Cortex of kidney (tissue), 1 donor: ENCODE results near the gene SAMD4A.

Source experiments
- DNase-seq: peaks from one replicate; lab custom pipeline; 2025; lab: John Stamatoyannopoulos, UW

Gene SAMD4A

DNA sequence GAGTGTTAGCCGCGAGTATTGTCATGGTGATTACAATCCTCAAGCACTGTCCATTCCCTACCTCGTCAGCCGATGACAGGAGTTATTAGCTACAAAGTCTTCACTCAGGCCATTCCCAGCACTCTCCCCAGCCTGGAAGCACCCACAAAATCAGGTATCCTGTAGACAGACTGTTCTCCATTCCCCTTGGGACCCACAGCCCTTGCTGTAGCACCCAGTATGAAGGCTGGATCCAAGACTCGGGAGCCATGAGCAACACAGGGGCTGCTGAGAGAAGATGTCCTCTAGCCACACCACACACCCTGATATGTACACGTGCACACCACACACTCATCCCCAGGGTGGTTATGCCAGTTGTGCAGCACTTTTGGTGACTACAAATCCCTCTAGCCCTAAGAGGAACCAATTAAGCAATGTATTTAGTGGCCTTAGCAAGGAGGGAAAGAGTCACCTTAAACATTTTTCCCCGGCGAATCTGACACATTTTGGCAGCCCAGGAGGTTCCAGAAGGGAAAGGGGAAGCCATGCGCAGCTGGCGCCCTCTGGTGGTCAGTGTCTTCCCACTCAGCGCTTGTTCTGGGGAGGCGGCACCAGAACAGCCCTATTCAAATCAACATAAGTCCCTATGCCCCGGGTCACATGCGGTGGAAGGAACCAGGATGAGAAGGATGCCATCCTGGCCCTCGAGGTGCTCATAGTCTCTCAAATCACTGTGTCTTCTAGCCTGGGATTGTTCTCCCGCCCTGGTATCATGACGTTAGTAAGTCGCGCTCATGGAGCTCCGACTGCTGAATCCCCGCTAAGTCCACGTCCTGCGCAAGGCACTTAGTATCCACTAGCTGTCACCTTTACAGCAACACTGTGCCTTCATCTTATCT lies 238.8 kb downstream of the SAMD4A start:
- no peak for DNase-seq

DNA sequence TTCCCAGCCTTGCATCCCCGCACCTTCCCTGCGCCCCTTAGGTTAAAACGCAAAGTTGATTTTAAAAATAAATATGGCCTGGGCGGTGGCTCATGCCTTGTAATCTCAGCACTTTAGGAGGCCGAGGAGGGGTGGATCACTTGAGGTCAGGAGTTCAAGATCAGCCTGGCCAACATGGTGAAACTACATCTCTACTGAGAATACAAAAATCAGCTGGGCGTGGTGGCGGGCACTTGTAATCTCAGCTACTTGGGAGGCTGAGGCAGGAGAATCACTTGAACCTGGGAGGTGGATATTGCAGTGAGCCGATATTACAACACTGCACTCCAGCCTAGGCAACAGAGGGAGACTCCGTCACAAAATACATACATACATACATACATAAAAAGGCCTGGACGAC lies 239.7 kb downstream of the SAMD4A start:
- no peak for DNase-seq

DNA sequence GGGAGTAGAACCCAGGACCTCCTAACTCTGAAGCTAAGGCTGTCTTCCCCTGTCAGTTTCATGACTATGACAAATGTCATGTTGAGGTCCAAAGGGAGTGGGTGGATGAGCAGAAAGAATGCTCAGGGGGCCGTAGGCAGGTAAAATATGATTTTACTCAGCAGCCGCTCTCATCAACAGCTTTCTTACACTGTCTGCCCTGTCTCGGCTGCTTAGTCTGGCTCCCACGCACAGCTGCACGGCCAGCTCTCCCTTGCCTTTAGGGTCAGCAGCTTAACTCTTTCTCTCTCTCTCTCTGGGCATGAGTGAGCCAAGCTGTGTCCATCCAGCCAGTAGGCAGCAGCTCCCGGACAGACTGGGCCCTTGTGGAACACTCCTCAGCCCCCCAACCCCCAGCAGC lies 240.5 kb downstream of the SAMD4A start:
- DNase-seq, result no peak

DNA sequence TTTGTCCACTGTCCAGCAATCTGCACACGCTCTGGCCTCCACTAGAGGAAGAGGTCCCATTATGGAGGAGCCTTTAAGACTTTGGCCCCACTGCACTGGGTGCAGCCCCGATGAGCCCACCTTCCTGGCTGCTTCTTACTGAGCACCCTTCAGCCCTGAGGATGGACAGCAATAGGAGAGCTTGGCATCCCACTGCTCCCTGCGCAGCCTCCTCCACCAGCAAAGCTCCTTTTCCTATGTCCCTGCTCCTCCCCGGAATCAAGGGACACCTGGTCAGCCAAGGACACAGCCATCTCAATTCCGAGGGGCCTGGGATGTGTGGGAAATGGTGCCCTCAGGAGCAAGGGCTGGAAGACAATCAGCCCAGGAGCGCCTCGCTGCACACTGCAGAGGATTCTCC lies 241.0 kb downstream of the SAMD4A start:
- no peak for DNase-seq

DNA sequence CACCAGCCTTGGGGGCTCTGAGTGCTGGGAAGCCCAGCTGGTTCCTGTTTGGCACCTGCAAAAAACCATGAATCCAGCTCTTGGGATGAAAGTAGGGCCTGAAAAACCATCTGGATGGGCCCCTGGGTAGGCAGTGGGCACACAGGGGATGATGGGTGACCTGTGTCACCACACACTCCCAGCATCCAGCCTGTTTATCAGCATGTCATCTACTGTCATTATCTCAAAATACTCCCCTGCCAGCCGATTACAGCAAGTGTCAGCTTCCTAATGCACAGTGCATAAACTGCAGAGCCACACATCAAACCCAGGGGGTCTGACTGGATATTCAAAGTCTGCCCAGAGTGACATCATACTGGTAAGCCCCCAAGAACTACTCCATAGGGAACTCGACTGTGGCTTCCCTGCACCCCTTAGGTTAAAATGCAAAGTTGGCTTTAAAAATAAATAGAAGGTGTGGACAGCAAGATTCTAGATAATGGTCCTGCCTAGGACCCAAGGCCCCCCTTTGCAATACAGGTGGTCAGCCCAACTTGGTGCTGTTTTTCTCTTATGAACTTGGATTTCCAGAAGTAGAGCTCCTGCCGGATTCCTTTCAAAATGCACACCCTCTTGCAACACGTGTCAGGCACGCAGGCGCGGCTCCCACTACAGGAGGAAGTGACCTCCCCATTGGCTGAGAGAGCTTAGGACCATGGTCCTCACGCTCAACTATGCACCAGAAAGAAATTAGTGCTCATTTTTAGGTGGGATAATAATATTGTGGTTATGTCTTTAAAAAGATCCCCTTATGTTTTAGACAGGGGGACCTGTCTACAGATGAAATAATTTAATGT lies 241.6 kb downstream of the SAMD4A start:
- no peak for DNase-seq

DNA sequence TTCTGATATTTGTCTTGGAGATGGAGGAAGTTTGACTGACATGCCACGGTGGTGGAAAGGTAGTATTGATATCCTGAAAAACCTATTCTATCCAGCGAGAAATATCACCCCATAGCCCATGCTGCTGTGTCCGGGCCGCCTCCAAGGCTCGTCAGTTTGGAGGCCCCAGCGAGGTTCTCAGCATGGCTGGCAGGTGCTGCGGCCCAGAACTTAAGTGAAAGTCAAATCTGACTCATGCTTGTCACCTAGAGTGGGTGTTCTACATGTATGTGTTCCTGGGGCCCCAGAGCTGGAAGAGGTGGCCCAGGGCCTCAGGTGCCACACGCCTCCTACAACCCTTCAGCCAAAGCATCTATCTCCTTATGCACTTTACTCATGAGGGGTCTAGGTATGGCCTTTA lies 242.8 kb downstream of the SAMD4A start:
- no peak for DNase-seq

DNA sequence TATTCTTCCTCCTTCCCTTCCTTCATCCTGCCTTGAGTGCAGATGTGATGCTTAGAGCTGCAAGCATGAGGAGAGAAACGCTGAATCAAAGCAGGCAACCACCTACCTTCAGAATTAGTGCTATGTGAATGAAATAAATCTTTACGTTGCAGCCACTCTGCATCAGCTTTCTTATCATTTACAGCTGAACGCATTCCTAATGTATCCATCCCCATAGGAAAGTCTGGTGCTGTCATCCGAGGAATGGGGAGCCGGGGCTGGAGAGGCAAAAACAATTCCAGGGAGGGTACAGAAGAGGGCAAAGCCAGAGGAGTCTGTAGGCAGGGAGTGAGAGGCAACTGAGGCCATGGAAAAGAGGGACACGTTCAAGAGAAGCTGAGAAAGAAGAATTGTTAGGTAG lies 245.7 kb downstream of the SAMD4A start:
- no peak for DNase-seq

DNA sequence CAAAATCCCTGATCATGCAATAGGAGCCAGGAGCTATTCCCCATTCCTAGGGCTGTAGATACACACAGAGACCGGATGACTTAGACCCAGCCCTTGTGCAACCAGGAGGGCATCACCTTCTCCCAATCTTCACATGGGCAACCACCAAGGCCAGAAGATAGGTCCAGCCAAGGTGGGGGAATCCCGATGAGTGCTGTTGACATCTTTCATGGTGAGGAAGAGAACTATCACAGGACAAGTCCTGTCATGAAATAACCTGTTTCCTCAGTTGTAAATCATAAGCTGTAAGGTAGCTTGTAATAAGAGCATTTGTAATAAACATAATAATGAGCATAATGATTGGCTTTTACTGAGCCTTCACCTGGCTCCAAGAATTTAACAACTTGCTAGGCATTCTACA lies 246.2 kb downstream of the SAMD4A start:
- DNase-seq, result no peak

DNA sequence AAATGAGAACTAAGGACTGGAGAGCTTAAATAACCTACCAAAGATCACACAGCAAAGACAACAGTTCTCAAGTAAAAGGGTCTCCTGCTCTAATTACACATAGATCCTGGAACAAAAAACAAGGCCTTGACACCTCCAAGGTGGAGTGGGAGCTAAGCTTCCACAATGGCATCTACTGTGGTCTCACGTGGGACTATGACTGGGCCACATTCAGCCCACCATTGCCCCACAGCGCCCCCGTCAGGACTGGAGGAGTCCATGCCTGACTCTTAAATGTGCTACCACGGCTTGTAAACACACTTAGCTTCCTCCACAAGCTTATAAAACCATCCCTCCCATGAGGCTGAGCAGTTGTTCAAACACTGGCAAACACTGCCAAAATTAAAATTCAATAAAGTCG lies 247.1 kb downstream of the SAMD4A start:
- no peak for DNase-seq

DNA sequence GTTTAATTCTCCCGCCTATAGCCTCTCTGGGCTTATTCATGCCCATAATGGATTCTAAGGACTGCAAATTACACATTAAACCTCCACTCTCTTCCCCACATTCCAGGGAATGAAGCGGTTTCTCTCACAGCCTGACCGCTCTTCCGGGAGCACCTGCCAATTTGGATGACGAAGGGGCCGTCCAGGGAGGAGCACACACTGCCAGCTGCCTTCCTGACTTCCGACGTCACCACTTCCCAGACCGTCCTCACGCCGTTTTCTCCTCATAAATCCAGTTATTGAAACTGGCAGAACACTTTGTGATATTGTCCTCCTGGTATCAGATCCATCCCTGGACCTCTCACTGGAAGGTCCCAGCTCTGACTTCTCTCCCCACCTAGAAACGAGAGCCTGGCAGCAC lies 248.1 kb downstream of the SAMD4A start:
- DNase-seq, result no peak

DNA sequence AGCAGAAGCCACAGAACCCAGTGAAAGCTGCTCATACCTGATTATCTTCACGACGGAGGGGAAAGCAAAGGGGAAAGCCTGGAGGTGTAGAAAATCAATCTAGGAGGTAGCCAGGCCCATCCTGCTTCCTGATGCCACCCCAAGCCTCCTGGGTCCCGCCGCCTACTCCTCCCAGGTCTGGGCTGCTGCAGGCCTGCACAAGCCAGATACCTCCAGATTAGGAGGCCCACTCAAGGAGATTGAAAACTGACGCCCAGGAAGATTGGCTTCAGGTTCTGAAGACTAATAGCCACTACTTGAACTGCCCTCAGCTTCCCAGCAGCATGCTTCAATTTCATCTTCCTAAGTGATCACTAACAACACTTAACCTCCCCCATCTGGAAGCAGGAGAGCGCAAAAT lies 248.6 kb downstream of the SAMD4A start:
- no peak for DNase-seq

DNA sequence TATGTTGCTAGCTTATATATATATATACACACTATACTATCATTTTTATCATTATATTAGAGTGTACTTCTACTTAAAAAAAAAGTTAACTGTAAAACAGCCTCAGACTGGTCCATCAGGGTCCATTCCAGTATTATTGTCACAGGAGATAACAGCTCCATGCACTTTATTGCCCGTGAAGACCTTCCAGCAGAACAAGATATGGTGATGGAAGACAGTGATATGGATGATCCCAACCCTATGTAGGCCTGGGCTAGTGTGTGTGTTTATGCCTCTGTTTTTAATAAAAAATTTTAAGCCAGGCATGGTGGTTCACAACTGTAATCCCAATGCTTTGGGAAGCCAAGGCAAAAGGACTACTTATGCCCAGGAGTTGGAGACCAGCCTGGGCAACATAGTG lies 249.5 kb downstream of the SAMD4A start:
- no peak for DNase-seq

DNA sequence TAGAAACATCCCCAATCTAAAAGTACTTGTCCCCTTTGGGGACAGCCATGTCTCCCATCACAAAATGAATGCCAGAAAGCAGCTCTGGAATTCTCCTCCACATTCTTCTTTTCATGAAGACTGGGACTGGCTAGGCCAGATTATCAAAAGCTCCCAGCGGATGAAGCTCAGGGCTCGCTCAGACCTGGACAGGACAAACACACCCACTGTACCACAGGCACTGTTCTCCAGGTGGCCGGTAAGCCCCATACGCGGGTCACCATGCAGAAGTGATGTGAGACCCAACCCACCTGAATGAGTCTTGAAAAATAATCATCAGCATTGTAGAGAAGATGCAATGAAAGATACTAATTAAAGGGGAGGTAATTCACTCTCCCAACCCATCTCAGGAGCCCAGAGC lies 250.6 kb downstream of the SAMD4A start:
- no peak for DNase-seq

DNA sequence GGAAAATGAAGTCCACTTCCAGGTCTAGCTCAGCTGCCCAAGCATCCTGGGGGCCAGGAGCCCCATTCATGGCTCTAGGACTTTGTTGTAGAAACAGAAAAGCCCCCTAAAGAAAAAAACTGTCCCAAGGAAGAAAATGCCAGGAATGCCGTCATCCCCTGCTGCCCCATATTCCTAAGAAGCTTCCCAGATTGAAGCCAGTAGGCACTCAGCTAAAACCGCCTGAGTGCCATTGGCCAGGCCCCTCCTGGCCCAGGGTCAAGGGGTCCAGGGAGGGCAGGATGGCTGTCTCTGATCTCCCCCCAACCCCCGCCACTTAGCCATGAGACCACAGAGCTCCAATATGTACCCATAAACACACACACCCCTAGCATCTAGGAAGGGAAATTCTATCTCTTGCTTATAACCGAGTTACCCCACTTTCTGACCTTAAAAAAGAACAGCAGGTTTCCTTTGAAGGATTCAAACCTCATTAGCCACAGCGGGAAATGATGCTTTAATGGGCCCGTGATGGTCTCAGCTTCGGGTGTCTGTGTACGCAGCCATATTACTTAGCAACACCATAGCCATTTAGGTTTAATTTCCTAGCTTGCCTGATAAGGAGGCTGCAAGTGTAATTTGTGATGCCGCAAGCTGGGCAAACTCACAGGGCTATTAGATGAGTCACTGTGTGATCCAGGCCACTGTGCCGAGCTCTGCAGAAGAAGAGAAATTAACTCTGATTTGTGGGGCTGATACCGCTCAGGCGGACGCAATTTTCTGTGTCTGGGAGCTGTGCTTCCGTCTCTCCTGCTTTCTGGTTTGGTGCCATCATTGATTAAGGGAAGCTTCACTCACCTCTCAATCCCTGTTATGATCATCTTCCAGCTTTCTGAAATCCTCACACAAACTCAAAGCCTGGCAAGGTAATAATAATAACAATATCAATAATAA lies 251.5 kb downstream of the SAMD4A start:
- no peak for DNase-seq

DNA sequence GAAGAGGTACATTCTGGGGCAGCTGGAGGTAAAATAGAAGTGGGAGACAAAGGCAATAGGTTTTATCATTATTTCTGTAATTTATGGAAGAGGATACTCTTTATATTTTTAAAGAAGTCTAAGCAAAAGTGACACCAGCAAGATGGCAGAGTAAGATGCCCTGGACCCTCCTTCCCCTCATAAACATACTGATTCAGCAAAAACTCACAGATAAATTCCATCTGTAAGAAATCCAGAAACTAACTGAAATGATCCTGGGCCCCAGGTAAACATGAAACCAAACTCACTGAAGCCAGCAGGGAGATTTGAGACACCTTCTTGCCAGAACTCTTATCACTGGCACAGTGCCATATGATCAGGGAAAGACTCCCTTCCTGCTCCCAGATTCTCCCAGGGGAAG lies 255.8 kb downstream of the SAMD4A start:
- DNase-seq, result no peak

DNA sequence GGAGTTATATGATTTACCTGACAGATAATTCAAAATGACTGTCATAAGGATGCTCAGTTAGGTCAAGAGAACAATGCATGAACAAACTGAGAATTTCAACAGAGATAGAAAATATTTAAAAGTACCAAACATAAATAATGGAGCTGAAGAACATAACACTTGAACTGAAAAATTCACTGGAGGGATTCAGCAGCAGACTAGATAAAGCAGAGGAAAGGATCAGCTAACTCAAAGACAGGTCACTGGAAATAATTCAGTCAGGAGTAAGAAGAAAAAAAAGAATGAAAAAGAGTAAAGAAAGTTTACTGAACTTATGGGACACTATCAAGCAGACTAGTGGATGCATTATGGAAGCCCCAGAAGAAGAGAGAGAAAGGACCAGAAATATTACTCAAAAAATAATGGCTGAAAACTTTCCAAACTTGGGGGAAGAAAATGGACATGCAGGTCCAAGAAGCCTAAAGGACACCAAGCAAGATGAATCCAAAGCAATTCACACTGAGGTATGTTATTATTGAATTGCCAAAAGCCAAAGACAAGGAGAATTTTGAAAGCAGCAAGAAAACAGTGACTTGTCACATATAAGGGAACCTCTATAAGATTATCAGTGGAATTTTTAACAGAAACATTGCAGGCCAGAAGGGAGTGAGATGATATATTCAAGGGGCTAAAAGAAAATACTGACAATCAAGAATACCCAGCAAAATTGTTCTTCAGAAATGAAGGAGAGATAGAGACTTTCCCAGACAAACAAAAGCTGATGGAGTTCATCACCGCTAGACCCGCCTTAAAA lies 257.0 kb downstream of the SAMD4A start:
- DNase-seq, result no peak

DNA sequence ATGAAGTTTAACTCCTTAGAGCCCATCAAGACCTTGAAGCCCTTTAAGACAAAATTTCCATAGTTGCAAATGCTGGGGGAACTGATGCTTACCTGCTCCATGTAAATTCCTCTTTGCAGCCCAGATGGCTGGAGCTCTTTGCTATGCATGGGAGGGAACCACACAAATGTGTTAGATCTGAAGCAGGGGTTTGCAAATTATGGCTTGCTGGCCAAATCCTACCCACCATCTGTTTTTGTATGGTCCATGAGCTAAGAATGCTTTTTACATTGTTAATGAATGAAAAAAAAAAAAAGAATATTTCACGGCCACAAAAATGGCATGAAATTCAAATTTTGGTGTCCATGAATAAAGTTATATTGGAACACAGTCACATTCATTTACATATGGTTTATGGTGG lies 261.1 kb downstream of the SAMD4A start:
- DNase-seq, result no peak

DNA sequence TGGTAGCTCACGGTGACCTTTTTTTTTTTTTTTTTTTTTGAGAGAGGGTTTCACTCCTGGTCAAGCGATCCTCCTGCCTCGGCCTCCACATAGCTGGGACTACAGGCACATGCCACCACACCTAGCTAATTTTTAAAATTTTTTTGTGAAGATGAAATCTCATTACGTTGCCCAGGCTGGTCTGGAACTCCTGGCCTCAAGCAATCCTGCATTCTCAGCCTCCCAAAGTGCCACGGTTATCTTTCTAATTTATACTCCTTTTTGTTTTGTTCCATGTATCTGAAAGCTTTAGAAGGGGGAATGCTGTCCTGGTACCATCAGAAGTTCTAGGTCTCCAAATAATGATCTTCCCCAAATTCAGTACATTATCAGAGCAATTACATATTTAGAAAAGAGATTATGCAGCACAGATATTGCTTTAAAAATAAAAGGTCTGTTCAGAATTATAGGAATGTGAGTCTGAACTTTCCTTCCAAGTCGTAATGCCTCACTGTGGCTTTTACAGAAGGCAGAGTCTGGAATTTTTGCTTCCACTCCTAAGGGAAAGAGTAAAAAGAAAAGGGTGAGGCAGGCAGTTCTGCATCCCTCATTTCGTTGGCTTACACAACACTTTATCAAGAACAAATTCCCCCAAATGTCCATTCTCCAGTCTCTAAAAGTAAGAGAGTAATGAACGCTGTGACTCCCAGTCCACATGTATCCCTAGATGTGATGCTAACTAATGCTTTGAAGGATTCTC lies 262.7 kb downstream of the SAMD4A start:
- no peak for DNase-seq

DNA sequence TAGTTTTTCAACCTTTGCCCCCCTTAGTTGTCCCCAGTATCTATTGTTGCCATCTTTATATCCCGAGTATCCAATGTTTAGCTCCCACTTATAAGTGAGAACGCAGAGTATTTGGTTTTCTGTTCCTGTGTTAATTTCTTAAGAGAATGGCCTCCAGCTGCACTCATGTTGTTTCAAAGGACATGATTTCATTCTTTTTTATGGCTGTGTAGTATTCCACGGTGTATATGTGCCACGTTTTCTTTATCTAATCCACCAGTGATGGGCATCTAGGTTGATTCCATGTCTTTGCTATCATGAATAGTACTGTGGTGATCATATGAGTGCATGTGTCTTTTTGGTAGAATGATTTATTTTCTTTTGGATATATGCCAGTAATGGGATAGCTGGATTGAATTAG lies 263.7 kb downstream of the SAMD4A start:
- no peak for DNase-seq

DNA sequence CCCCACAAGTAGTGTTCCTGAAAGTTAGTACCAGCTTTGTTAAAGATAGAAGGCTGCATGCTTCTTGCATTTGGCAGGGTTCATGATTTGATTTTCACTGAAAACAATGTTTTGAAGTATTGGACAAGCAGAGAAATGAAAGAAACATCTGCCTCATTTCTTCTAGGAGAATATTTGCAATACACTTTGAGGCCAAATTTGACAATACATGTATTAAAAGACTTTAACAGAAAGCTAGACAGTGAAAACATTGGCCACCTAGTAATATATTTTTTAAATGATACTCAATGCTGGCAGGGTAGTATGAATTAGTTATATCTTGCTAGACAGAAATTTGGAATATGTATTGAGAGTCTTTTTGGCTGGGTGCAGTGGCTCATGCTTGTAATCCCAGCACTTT lies 267.2 kb downstream of the SAMD4A start:
- DNase-seq, result no peak

DNA sequence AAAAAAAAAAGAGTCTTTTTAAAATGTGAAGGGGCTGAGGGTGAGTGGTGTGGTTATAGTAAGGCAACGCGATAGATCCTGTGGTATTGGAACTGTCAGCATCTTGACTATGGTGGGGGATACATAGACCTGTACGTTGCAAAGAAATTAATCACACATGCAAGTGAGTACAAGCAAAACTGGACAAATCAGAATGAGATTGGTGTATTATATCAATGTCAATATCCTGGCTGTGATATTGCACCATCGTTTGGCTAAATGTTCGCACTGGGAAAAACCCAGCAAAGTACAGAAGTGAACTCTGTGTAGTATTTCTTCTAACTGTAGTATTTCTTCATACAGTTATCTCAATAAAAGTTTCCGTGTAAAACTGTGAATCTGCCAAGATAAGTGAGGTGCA lies 267.8 kb downstream of the SAMD4A start:
- DNase-seq, result no peak
